Measurements from ENCODE around the gene PGAP3. TPM values are rescaled to one million over a fixed set of nuclear protein-coding genes. Genes with fewer than 3 reads are reported as not detected.
"Not testable (repeated sequence)": the region's sequence is repeated elsewhere in the genome, so short reads cannot be mapped to it uniquely, and the experiment has no call there.

PGAP3 gene
- total and polyA plus RNA-seq, 2 donors: 6.6 to 18.5 TPM

DNA sequence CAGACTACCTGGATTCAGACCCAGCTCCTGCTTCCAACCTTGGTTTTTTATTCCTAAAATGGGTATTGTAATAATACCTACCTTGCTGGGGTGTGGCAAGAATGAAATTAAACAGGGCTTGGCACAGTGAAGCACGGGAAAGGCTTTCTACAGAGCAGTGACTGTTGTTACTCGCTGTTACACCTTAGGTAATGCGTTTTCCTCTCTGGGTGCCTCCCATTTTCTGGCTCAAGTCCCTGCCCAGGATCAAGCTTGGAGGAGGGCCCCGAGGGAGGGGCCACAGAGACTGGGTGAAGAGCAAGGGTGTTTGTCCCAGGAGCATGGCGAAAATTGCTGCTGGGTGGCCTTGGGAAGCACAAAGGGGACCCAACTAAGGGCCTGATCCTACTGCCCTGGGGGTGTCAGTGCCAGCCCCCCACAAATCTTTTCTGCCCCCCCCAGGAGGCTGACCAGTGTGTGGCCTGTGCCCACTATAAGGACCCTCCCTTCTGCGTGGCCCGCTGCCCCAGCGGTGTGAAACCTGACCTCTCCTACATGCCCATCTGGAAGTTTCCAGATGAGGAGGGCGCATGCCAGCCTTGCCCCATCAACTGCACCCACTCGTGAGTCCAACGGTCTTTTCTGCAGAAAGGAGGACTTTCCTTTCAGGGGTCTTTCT is 29.2 kb upstream of the PGAP3 start:
- Histone ChIP-seq H3K36me3 (ENCODE audit: control insufficient read depth in 2 of 2, insufficient read depth in 2 of 2, low read length in 1 of 2) (no peaks in the 10 kb centered on the region), H3K9me3 (ENCODE audit: control insufficient read depth in 2 of 2, insufficient read depth in 1 of 2, low read length in 1 of 2) (no peaks in the 10 kb centered on the region), H3K27ac (ENCODE audit: low read depth in 1 of 2, low read length in 1 of 2) (no peak overlapping the region), H3K4me3 (ENCODE audit: low read length in 2 of 2) (no peak overlapping the region), H3K4me1 (ENCODE audit: control insufficient read depth in 2 of 2, insufficient read depth in 2 of 2, low read length in 2 of 2) (no peaks in the 10 kb centered on the region), H3K27me3 (ENCODE audit: control insufficient read depth in 2 of 2, insufficient read depth in 1 of 2, low read length in 1 of 2) (no peaks in the 10 kb centered on the region)
- DNase-seq (ENCODE audit: low read depth in 6 of 9, low spot score in 9 of 9): no peak
- WGBS: 97% methylated on average over 11 of the region's 11 CpGs

DNA sequence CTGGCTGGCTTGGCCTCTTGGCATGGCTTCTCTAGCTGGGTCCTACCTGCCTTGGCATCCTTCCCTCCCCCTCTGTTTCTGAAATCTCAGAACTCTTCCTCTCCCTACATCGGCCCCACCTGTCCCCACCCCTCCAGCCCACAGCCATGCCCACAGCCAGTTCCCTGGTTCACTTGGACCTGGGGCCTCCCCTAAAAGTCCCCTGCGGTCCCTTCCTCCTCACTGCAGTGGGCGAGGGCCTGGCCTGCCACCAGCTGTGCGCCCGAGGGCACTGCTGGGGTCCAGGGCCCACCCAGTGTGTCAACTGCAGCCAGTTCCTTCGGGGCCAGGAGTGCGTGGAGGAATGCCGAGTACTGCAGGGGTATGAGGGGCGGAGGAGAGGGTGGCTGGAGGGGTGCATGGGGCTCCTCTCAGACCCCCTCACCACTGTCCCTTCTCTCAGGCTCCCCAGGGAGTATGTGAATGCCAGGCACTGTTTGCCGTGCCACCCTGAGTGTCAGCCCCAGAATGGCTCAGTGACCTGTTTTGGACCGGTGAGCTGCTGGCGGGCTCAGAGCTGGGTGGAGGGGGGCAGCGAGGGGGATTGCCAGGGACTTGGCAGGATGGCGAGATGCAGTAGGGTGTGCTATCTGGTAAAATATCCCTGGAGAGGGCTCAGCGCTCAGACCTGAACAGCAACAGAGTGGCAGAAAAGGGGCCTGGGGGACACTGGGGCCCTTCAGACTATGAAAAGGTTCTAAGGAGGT is 28.4 kb upstream of the PGAP3 start:
- WGBS: 98% methylated on average over 15 of the region's 15 CpGs
- DNase-seq (ENCODE audit: low read depth in 6 of 9, low spot score in 9 of 9): no peak
- Histone ChIP-seq H3K27me3 (ENCODE audit: control insufficient read depth in 2 of 2, insufficient read depth in 1 of 2, low read length in 1 of 2) (no peaks in the 10 kb centered on the region), H3K27ac (ENCODE audit: low read depth in 1 of 2, low read length in 1 of 2) (no peak overlapping the region), H3K4me3 (ENCODE audit: low read length in 2 of 2) (no peak overlapping the region), H3K36me3 (ENCODE audit: control insufficient read depth in 2 of 2, insufficient read depth in 2 of 2, low read length in 1 of 2) (no peaks in the 10 kb centered on the region), H3K9me3 (ENCODE audit: control insufficient read depth in 2 of 2, insufficient read depth in 1 of 2, low read length in 1 of 2) (no peaks in the 10 kb centered on the region), H3K4me1 (ENCODE audit: control insufficient read depth in 2 of 2, insufficient read depth in 2 of 2, low read length in 2 of 2) (no peaks in the 10 kb centered on the region)

DNA sequence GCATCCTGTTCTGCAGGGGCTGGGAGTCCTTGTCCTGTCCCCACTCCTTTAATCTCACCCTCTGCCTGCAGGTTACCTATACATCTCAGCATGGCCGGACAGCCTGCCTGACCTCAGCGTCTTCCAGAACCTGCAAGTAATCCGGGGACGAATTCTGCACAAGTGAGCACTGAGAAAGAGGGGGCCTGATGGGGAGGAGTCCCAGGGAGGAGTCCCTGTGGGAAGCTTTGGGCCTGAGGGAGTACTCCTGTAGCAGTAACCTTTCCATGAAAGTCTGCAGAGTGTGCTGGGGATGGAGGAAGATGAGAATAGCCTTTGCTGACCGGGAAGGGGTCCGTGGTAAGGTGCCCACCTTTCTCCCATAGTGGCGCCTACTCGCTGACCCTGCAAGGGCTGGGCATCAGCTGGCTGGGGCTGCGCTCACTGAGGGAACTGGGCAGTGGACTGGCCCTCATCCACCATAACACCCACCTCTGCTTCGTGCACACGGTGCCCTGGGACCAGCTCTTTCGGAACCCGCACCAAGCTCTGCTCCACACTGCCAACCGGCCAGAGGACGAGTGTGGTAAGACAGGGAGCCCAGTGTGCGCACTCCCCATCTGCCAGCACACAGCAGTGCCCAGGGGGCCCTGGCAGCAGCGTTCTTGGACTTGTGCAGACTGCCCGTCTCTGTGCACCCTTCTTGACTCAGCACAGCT is 27.7 kb upstream of the PGAP3 start:
- Histone ChIP-seq H3K4me1 (ENCODE audit: control insufficient read depth in 2 of 2, insufficient read depth in 2 of 2, low read length in 2 of 2) (peaks cover 0 to under 1% of the 10 kb centered on the region in 2 donors), H3K27me3 (ENCODE audit: control insufficient read depth in 2 of 2, insufficient read depth in 1 of 2, low read length in 1 of 2) (no peaks in the 10 kb centered on the region), H3K9me3 (ENCODE audit: control insufficient read depth in 2 of 2, insufficient read depth in 1 of 2, low read length in 1 of 2) (no peaks in the 10 kb centered on the region), H3K4me3 (ENCODE audit: low read length in 2 of 2) (no peak overlapping the region), H3K36me3 (ENCODE audit: control insufficient read depth in 2 of 2, insufficient read depth in 2 of 2, low read length in 1 of 2) (no peaks in the 10 kb centered on the region), H3K27ac (ENCODE audit: low read depth in 1 of 2, low read length in 1 of 2) (no peak overlapping the region)
- DNase-seq (ENCODE audit: low read depth in 6 of 9, low spot score in 9 of 9): no peak
- WGBS: 98% methylated on average over 18 of the region's 18 CpGs

DNA sequence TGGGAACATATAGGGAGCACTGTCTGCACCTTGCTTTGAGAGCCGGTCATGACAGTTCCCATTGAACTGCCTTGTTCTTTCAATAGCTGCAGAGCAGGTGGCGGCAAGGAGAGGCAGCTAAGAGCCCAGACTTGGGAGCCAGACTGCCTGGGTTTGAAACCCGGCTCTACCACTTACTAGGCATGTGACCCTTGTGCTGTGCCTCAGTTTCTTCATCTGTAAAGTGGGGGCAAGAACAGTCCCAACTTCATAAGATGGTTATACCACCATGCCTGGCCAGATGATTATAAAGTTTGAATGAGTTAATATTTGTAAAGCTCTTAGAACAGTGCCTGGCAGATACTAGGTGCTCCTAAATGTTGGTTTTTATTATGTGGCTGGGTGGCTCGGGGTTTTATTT is 26.4 kb upstream of the PGAP3 start:
- DNase-seq (ENCODE audit: low read depth in 6 of 9, low spot score in 9 of 9): no peak
- H3K4me1 ChIP-seq (ENCODE audit: control insufficient read depth in 2 of 2, insufficient read depth in 2 of 2, low read length in 2 of 2): peaks cover 0 to 9% of the 10 kb centered on the region in 2 donors
- H3K9me3 ChIP-seq (ENCODE audit: control insufficient read depth in 2 of 2, insufficient read depth in 1 of 2, low read length in 1 of 2): no peaks in the 10 kb centered on the region
- H3K27ac ChIP-seq (ENCODE audit: low read depth in 1 of 2, low read length in 1 of 2): no peak overlapping the region
- H3K36me3 ChIP-seq (ENCODE audit: control insufficient read depth in 2 of 2, insufficient read depth in 2 of 2, low read length in 1 of 2): no peaks in the 10 kb centered on the region
- H3K27me3 ChIP-seq (ENCODE audit: control insufficient read depth in 2 of 2, insufficient read depth in 1 of 2, low read length in 1 of 2): no peaks in the 10 kb centered on the region
- 97% methylated on average over 4 of the region's 4 CpGs for WGBS
- no peak overlapping the region for H3K4me3 ChIP-seq (ENCODE audit: low read length in 2 of 2)

DNA sequence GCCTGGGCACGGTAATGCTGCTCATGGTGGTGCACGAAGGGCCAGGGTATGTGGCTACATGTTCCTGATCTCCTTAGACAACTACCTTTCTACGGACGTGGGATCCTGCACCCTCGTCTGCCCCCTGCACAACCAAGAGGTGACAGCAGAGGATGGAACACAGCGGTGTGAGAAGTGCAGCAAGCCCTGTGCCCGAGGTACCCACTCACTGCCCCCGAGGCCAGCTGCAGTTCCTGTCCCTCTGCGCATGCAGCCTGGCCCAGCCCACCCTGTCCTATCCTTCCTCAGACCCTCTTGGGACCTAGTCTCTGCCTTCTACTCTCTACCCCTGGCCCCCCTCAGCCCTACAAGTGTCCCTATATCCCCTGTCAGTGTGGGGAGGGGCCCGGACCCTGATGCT is 24.0 kb upstream of the PGAP3 start:
- DNase-seq (ENCODE audit: low read depth in 6 of 9, low spot score in 9 of 9): no peak
- Histone ChIP-seq H3K4me3 (ENCODE audit: low read length in 2 of 2) (no peak overlapping the region), H3K36me3 (ENCODE audit: control insufficient read depth in 2 of 2, insufficient read depth in 2 of 2, low read length in 1 of 2) (no peaks in the 10 kb centered on the region), H3K4me1 (ENCODE audit: control insufficient read depth in 2 of 2, insufficient read depth in 2 of 2, low read length in 2 of 2) (peaks cover 6 to 17% of the 10 kb centered on the region in 2 donors), H3K27ac (ENCODE audit: low read depth in 1 of 2, low read length in 1 of 2) (no peak overlapping the region), H3K27me3 (ENCODE audit: control insufficient read depth in 2 of 2, insufficient read depth in 1 of 2, low read length in 1 of 2) (no peaks in the 10 kb centered on the region), H3K9me3 (ENCODE audit: control insufficient read depth in 2 of 2, insufficient read depth in 1 of 2, low read length in 1 of 2) (no peaks in the 10 kb centered on the region)
- 97% methylated on average over 10 of the region's 10 CpGs for whole genome bisulfite sequencing

DNA sequence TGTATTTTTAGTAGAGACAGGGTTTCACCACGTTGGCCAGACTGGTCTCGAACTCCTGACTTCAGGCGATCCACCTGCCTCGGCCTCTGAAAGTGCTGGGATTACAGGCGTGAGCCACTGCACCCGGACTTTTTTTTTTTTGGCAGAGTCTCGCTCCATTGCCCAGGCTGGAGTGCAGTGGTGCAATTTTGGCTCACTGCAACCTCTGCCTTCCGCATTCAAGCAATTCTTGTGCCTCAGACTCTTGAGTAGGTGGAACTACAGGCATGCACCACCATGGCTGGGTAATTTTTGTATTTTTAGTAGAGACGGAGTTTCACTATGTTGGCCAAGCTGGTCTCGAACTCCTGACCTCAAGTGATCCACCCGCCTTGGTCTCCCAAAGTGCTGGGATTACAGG is 23.2 kb upstream of the PGAP3 start:
- H3K4me3 ChIP-seq (ENCODE audit: low read length in 2 of 2); H3K27ac ChIP-seq (ENCODE audit: low read depth in 1 of 2, low read length in 1 of 2); DNase-seq (ENCODE audit: low read depth in 6 of 9, low spot score in 9 of 9); H3K36me3 ChIP-seq (ENCODE audit: control insufficient read depth in 2 of 2, insufficient read depth in 2 of 2, low read length in 1 of 2); H3K27me3 ChIP-seq (ENCODE audit: control insufficient read depth in 2 of 2, insufficient read depth in 1 of 2, low read length in 1 of 2); H3K9me3 ChIP-seq (ENCODE audit: control insufficient read depth in 2 of 2, insufficient read depth in 1 of 2, low read length in 1 of 2): not testable (repeated sequence)
- peaks cover 6 to 19% of the 10 kb centered on the region in 2 donors for H3K4me1 ChIP-seq (ENCODE audit: control insufficient read depth in 2 of 2, insufficient read depth in 2 of 2, low read length in 2 of 2)
- WGBS: 95% methylated on average over 11 of the region's 11 CpGs

DNA sequence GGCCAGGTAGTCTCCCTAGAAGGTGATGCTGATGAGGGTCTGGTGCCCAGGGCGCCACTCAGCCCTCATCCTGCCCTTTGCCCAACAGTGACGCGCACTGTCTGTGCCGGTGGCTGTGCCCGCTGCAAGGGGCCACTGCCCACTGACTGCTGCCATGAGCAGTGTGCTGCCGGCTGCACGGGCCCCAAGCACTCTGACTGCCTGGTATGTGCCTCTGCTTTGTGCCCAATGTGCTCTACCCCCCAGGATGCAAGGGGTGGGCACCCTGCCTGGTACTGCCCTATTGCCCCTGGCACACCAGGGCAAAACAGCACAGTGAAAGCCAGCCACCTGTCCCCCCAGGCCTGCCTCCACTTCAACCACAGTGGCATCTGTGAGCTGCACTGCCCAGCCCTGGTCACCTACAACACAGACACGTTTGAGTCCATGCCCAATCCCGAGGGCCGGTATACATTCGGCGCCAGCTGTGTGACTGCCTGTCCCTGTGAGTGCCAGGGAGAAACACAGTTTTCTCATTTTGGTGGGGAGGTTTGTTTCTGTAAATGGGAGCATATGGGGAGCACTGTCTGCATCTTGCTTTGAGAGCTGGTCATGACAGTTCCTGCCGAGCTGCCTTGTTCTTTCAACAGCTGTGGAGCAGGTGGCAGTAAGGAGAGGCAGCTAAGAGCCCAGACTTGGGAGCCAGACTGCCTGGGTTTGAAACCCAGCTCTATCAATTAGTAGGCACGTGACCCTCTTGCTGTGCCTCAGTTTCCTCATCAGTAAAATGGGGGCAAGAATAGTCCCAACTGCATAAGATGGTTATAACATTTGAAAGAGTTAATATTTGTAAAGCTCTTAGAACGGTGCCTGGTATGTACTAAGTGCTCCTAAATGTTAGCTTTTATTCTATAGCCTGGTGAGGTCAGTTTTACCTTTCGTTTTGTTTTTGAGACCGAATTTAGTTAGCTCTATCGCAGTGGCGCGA is 22.4 kb upstream of the PGAP3 start:
- peak in 2 of 9 donors; percentile 25 to 35 for DNase-seq (ENCODE audit: low read depth in 6 of 9, low spot score in 9 of 9)
- 96% methylated on average over 20 of the region's 20 CpGs for WGBS
- no peak overlapping the region for H3K4me3 ChIP-seq (ENCODE audit: low read length in 2 of 2)
- H3K27ac ChIP-seq (ENCODE audit: low read depth in 1 of 2, low read length in 1 of 2): no peak overlapping the region
- H3K4me1 ChIP-seq (ENCODE audit: control insufficient read depth in 2 of 2, insufficient read depth in 2 of 2, low read length in 2 of 2): peaks cover 6 to 19% of the 10 kb centered on the region in 2 donors
- no peaks in the 10 kb centered on the region for H3K9me3 ChIP-seq (ENCODE audit: control insufficient read depth in 2 of 2, insufficient read depth in 1 of 2, low read length in 1 of 2)
- no peaks in the 10 kb centered on the region for H3K36me3 ChIP-seq (ENCODE audit: control insufficient read depth in 2 of 2, insufficient read depth in 2 of 2, low read length in 1 of 2)
- no peaks in the 10 kb centered on the region for H3K27me3 ChIP-seq (ENCODE audit: control insufficient read depth in 2 of 2, insufficient read depth in 1 of 2, low read length in 1 of 2)

DNA sequence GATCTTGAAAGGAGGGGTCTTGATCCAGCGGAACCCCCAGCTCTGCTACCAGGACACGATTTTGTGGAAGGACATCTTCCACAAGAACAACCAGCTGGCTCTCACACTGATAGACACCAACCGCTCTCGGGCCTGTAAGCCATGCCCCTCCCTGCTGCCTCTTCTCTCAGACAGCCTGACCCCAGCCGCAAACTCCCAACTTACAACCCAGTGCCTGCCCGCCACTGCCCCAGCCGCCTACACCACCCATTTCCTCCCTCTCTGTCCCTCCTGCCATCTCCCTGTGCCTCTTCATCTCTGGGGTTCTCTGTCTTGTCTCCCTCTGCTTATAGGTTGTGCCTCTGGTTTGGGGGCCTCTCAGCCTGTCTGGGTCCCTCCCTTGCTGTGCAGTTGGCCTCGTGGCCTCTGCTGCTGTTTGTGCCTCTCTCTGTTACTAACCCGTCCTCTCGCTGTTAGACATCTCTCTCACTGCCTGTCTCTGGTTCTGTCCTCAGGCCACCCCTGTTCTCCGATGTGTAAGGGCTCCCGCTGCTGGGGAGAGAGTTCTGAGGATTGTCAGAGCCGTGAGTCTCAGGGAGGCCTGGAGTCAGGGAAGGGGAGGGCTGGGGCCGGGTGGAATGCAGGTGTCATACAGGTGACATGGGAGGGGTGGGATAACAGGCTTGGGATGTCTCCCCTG is 21.6 kb upstream of the PGAP3 start:
- Histone ChIP-seq H3K27ac (ENCODE audit: low read depth in 1 of 2, low read length in 1 of 2) (no peak overlapping the region), H3K36me3 (ENCODE audit: control insufficient read depth in 2 of 2, insufficient read depth in 2 of 2, low read length in 1 of 2) (no peaks in the 10 kb centered on the region), H3K4me3 (ENCODE audit: low read length in 2 of 2) (no peak overlapping the region), H3K9me3 (ENCODE audit: control insufficient read depth in 2 of 2, insufficient read depth in 1 of 2, low read length in 1 of 2) (no peaks in the 10 kb centered on the region), H3K4me1 (ENCODE audit: control insufficient read depth in 2 of 2, insufficient read depth in 2 of 2, low read length in 2 of 2) (peaks cover 6 to 19% of the 10 kb centered on the region in 2 donors), H3K27me3 (ENCODE audit: control insufficient read depth in 2 of 2, insufficient read depth in 1 of 2, low read length in 1 of 2) (no peaks in the 10 kb centered on the region)
- WGBS: 98% methylated on average over 14 of the region's 14 CpGs
- DNase-seq (ENCODE audit: low read depth in 6 of 9, low spot score in 9 of 9): no peak

Data from thymus (tissue), 11 donors.